Mucosa of descending colon (tissue), 3 donors: ENCODE data around the gene MAB21L1. TPM values are rescaled to one million over a fixed set of nuclear protein-coding genes. Genes with fewer than 3 reads are reported as not detected.

ENCODE experiments used
- ATAC-seq: fragments of 200-7000 bp; cut with Tn5 transposase; one replicate; pipeline ENCODE4 v1.9.1; 2020; ENCODE audit warnings: mild to moderate bottlenecking, moderate library complexity
- DNase-seq, 3 donors: peaks; one replicate each; pipeline ENCODE4 v3.0.0-alpha.2; 2020
- H3K36me3 ChIP-seq: fragments of 200-600 bp; one replicate; pipeline ENCODE4 v1.8.0; 2021; ENCODE audit warnings: low read depth, mild to moderate bottlenecking
- H3K4me1 ChIP-seq: fragments of 200-600 bp; one replicate; pipeline ENCODE4 v1.8.0; 2021; ENCODE audit warnings: low read depth, mild to moderate bottlenecking
- H3K4me3 ChIP-seq: fragments of 200-600 bp; one replicate; pipeline ENCODE4 v1.8.0; 2021; ENCODE audit warnings: mild to moderate bottlenecking
- H3K9me3 ChIP-seq: fragments of 200-600 bp; one replicate; pipeline ENCODE4 v1.8.0; 2021; ENCODE audit warnings: mild to moderate bottlenecking
- CTCF ChIP-seq: fragments of 200-600 bp; IDR thresholded peaks from one replicate; pipeline ENCODE4 v1.8.0; 2022; ENCODE audit warnings: antibody characterized with exemption, mild to moderate bottlenecking
- intact Hi-C, 2 donors: fragments of 100-400 bp; cut with DNase I in 1 of 2; cut with micrococcal nuclease in 1 of 2; formaldehyde crosslinking; loops; one replicate each; pipeline versions ENCODE4 v1.11.0 to v1.11.1; 2022; cut with DNase I, micrococcal nuclease
- total RNA-seq, 3 donors: library from RNA; stranded (reverse); fragmentation: NEBNext Ultra II Directional in 2 of 3; extraction: Animal tissue kit (Norgen Biotek cat#: 25700) in 2 of 3; gene quantifications; one replicate each; pipeline versions ENCODE4 v1.2.1 to v1.2.4, GENCODE V29; 2021 to 2023
- donor health status: DM: no; HTN: no; CAD: no; lungs with moderate emphysema.
- donor health status: DM: no; HTN: no; CAD: no.
- donor health status: DM: no; HTN: yes; CAD: no.

Gene MAB21L1
- total RNA-seq, 3 donors from 2014 or later: 0.12 to 2.2 (median 0.34) TPM

DNA sequence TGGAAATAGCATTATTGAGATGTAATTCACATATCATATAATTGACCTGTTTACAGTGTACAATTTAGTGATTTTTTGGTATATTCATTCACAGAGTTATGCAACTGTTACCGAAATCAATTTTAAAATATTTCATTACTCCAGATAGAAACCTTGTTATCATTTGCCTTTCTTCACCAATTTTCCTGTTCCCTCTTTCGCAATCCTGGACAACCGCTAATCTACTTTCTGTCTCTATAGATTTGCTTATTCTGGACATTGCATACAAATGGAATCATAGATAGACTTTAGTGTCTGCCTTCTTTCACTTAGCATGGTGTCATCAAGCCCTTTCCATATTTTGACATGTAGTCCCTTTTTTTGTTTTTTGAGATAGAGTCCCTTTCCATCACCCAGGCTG is 19.2 kb downstream of the MAB21L1 start:
- Histone ChIP-seq H3K4me1 (no peaks in the 10 kb centered on the region), H3K9me3 (no peaks in the 10 kb centered on the region), H3K36me3 (no peaks in the 10 kb centered on the region), H3K4me3 (no peak overlapping the region)
- intact Hi-C loops: no loop called here
- no peak for ATAC-seq
- DNase-seq: no peak
- TF ChIP-seq CTCF: no peak

- DNase-seq (no peak), ATAC-seq (no peak)
- H3K36me3 ChIP-seq: no peaks in the 10 kb centered on the region
- no peaks in the 10 kb centered on the region for H3K4me1 ChIP-seq
- H3K4me3 ChIP-seq: no peak overlapping the region
- TF ChIP-seq CTCF: no peak
- intact Hi-C loops: no loop called here
- H3K9me3 ChIP-seq: no peaks in the 10 kb centered on the region
Measured at GRCh38 chr13:35455022-35455421, 21.5 kb downstream of the MAB21L1 start.

- no peaks in the 10 kb centered on the region for H3K9me3 ChIP-seq
- no peak overlapping the region for H3K4me3 ChIP-seq
- H3K36me3 ChIP-seq: no peaks in the 10 kb centered on the region
- ATAC-seq (no peak), DNase-seq (no peak)
- intact Hi-C loops: no loop called here
- H3K4me1 ChIP-seq: no peaks in the 10 kb centered on the region
- no peak for TF ChIP-seq CTCF
Measured at GRCh38 chr13:35449821-35450220, 26.7 kb downstream of the MAB21L1 start.

DNA sequence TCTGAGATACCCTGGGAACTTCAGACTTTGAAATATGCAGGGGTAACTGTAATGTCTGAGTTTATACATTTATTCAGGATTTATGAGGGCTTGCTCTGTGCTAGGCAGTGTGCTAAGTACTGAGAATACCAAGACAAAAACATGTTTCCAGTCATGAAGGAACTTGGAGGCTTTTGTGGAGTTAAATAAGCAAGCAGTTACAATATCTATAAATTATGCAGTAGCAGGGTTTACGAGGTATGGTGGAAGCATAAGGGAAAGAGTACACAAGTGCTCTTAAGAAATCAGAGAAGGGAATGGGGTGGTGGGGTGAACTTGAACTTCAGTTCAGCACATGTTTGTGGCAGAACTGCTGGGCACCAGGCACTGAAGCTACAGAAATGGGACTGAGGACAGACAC is 28.0 kb downstream of the MAB21L1 start:
- Histone ChIP-seq H3K36me3 (no peaks in the 10 kb centered on the region), H3K4me3 (no peak overlapping the region), H3K9me3 (no peaks in the 10 kb centered on the region), H3K4me1 (no peaks in the 10 kb centered on the region)
- intact Hi-C loops: no loop called here
- no peak for TF ChIP-seq CTCF
- DNase-seq (no peak), ATAC-seq (peak; percentile 53)
